ENCODE results near the gene HLA-DRB5.
"Not testable (repeated sequence)": the region's sequence is repeated elsewhere in the genome, so short reads cannot be mapped to it uniquely, and the experiment has no call there.

HLA-DRB5 gene

GRCh38 chr6:32501016-32501415 is 29.1 kb downstream of the HLA-DRB5 start:
- no peak for DNase-seq (ENCODE audit: low spot score)

GRCh38 chr6:32492351-32492750 is 37.7 kb downstream of the HLA-DRB5 start:
- DNase-seq (ENCODE audit: low spot score), result no peak

GRCh38 chr6:32491700-32492099 is 38.4 kb downstream of the HLA-DRB5 start:
- DNase-seq (ENCODE audit: low spot score), result no peak

GRCh38 chr6:32488083-32488482 is 42.0 kb downstream of the HLA-DRB5 start:
- DNase-seq (ENCODE audit: low spot score), result no peak

- DNase-seq (ENCODE audit: low spot score), result no peak
Measured at GRCh38 chr6:32484614-32484998, 45.5 kb downstream of the HLA-DRB5 start.

- no peak for DNase-seq (ENCODE audit: low spot score)
Measured at GRCh38 chr6:32483968-32484613, 46.0 kb downstream of the HLA-DRB5 start.

GRCh38 chr6:32475392-32476206 is 54.5 kb downstream of the HLA-DRB5 start:
- DNase-seq (ENCODE audit: low spot score), result no peak

- not testable (repeated sequence) for DNase-seq (ENCODE audit: low spot score)
Measured at GRCh38 chr6:32473376-32474348, 56.4 kb downstream of the HLA-DRB5 start.

- no peak for DNase-seq (ENCODE audit: low spot score)
Measured at GRCh38 chr6:32472781-32473375, 57.2 kb downstream of the HLA-DRB5 start.

- not testable (repeated sequence) for DNase-seq (ENCODE audit: low spot score)
Measured at GRCh38 chr6:32467743-32468503, 62.2 kb downstream of the HLA-DRB5 start.
